Stimulated activated CD4-positive, alpha-beta T cell treated with anti-CD3 and anti-CD28 coated beads, Interleukin-1b, Interleukin-23, amount 100 ng/mL, for 1 hour (primary cell): ENCODE data around the gene TACC2.
"Not testable (repeated sequence)": the region's sequence is repeated elsewhere in the genome, so short reads cannot be mapped to it uniquely, and the experiment has no call there.

ENCODE experiments used
- DNase-seq, 2 donors: peaks; one replicate each; pipeline ENCODE4 v3.0.0-alpha.2; 2020; ENCODE audit warnings: low read depth in 2 of 2

The TACC2 gene

GRCh38 chr10:122062831-122063674 is 74.1 kb downstream of the TACC2 start:
- DNase-seq: no peak

GRCh38 chr10:122066337-122066939 is 77.5 kb downstream of the TACC2 start:
- not testable (repeated sequence) for DNase-seq

GRCh38 chr10:122068844-122069243 is 79.9 kb downstream of the TACC2 start:
- DNase-seq: no peak

- DNase-seq: no peak
Measured at GRCh38 chr10:122072491-122072890, 83.5 kb downstream of the TACC2 start.

GRCh38 chr10:122073508-122073907 is 84.5 kb downstream of the TACC2 start:
- no peak for DNase-seq

GRCh38 chr10:122075171-122075570 is 86.2 kb downstream of the TACC2 start:
- DNase-seq: no peak

- DNase-seq: not testable (repeated sequence)
Measured at GRCh38 chr10:122075876-122076275, 86.9 kb downstream of the TACC2 start.

- DNase-seq: no peak
Measured at GRCh38 chr10:122077311-122077875, 88.4 kb downstream of the TACC2 start.

GRCh38 chr10:122078326-122078725 is 89.4 kb downstream of the TACC2 start:
- no peak for DNase-seq

- DNase-seq: no peak
Measured at GRCh38 chr10:122078965-122079795, 90.2 kb downstream of the TACC2 start.

- DNase-seq: no peak
Measured at GRCh38 chr10:122082616-122083477, 93.9 kb downstream of the TACC2 start.

GRCh38 chr10:122083478-122084025 is 94.6 kb downstream of the TACC2 start:
- DNase-seq: no peak

GRCh38 chr10:122084286-122085041 is 95.5 kb downstream of the TACC2 start:
- no peak for DNase-seq

GRCh38 chr10:122085423-122085911 is 96.5 kb downstream of the TACC2 start:
- no peak for DNase-seq

GRCh38 chr10:122086416-122087240 is 97.7 kb downstream of the TACC2 start:
- DNase-seq: no peak

- DNase-seq: no peak
Measured at GRCh38 chr10:122087436-122087835, 98.5 kb downstream of the TACC2 start.

GRCh38 chr10:122089311-122090017 is 100.5 kb downstream of the TACC2 start:
- no peak for DNase-seq

- no peak for DNase-seq
Measured at GRCh38 chr10:122091722-122092121, 102.8 kb downstream of the TACC2 start.
